NCI-H774 (cell line): ENCODE measurements around the gene ZNF35.
"Not testable (repeated sequence)": the region's sequence is repeated elsewhere in the genome, so short reads cannot be mapped to it uniquely, and the experiment has no call there.

Experiments used
- DNase-seq: peaks from one replicate; lab custom pipeline; 2025; lab: John Stamatoyannopoulos, UW

The ZNF35 gene

GRCh38 chr3:44648564-44649229 lies at the start of gene ZNF35:
Gene ZNF35, plus strand, starts transcription at chr3:44648732. Its CDS starts 2,336 bp downstream, at chr3:44651068.
- peak; percentile 71 for DNase-seq

- DNase-seq: no peak
Observed at GRCh38 chr3:44601749-44602148, 46.8 kb upstream of the ZNF35 start.

GRCh38 chr3:44612678-44613077 lies 35.9 kb upstream of the ZNF35 start:
- no peak for DNase-seq

GRCh38 chr3:44624749-44625480 lies 23.6 kb upstream of the ZNF35 start, which contains the start of gene ZNF197:
Gene ZNF197, plus strand, starts transcription at chr3:44625036. Its CDS starts 4,119 bp downstream, at chr3:44629155.
- peak; percentile 76 for DNase-seq

GRCh38 chr3:44628716-44629115 lies 19.8 kb upstream of the ZNF35 start:
- no peak for DNase-seq

- DNase-seq: no peak
Observed at GRCh38 chr3:44632193-44632592, 16.3 kb upstream of the ZNF35 start.

GRCh38 chr3:44642337-44642736 lies 6.2 kb upstream of the ZNF35 start:
- DNase-seq: no peak

GRCh38 chr3:44643024-44643423 lies 5.5 kb upstream of the ZNF35 start:
- no peak for DNase-seq

GRCh38 chr3:44647771-44648170 lies 761 bp upstream of the ZNF35 start:
- no peak for DNase-seq

GRCh38 chr3:44649709-44650108 lies 1.2 kb downstream of the ZNF35 start:
- no peak for DNase-seq

GRCh38 chr3:44654039-44654438 lies 5.5 kb downstream of the ZNF35 start:
- DNase-seq: no peak

- no peak for DNase-seq
Observed at GRCh38 chr3:44659015-44659414, 10.5 kb downstream of the ZNF35 start.

GRCh38 chr3:44659434-44659833 lies 10.9 kb downstream of the ZNF35 start:
- no peak for DNase-seq

- DNase-seq: no peak
Observed at GRCh38 chr3:44661189-44661588, 12.7 kb downstream of the ZNF35 start.

GRCh38 chr3:44665173-44665572 lies 16.6 kb downstream of the ZNF35 start:
- no peak for DNase-seq

- DNase-seq: no peak
Observed at GRCh38 chr3:44666346-44666745, 17.8 kb downstream of the ZNF35 start.

GRCh38 chr3:44669760-44670159 lies 21.2 kb downstream of the ZNF35 start:
- no peak for DNase-seq

GRCh38 chr3:44673466-44673865 lies 24.9 kb downstream of the ZNF35 start:
- DNase-seq: not testable (repeated sequence)

GRCh38 chr3:44674211-44674610 lies 25.7 kb downstream of the ZNF35 start:
- DNase-seq: no peak

GRCh38 chr3:44678480-44679116 lies 30.1 kb downstream of the ZNF35 start:
- no peak for DNase-seq

- no peak for DNase-seq
Observed at GRCh38 chr3:44680921-44681455, 32.5 kb downstream of the ZNF35 start.

GRCh38 chr3:44682182-44682896 lies 33.8 kb downstream of the ZNF35 start:
- DNase-seq: no peak
